Keratinocyte (primary cell): Measurements from ENCODE around the gene SERTAD4. TPM values are rescaled to one million over a fixed set of nuclear protein-coding genes. Genes with fewer than 3 reads are reported as not detected.

Experiments
- DNase-seq: peaks from one replicate; pipeline ENCODE4 v3.0.0-alpha.2; 2011; ENCODE audit warnings: low read depth, missing footprints, low spot score
- FAIRE-seq: peaks from 2 replicates; lab custom pipeline; 2011; peaks lifted over from hg19 to GRCh38; lab: Jason Lieb, UNC
- H2AFZ ChIP-seq: 2 replicates; pipeline ENCODE4 v1.6.0; 2012; ENCODE audit warnings: low read length, control low read depth, inconsistent platforms; ENCODE audit not compliant: control insufficient read depth
- H3K27ac ChIP-seq: 2 replicates; pipeline ENCODE4 v1.5.1; 2011; ENCODE audit warnings: low read length; ENCODE audit not compliant: control insufficient read depth, insufficient read depth
- H3K27me3 ChIP-seq: 3 replicates; pipeline ENCODE4 v1.6.0; 2011; ENCODE audit warnings: low read length; ENCODE audit not compliant: control insufficient read depth, insufficient read depth; ENCODE audit errors: extremely low read depth
- H3K36me3 ChIP-seq, 2 experiments: 2 replicates in 1 of 2; 3 replicates in 1 of 2; pipeline ENCODE4 v1.5.1; 2011; ENCODE audit warnings: low read length in 2 of 2, mild to moderate bottlenecking in 1 of 2; ENCODE audit not compliant: control insufficient read depth in 2 of 2, insufficient read depth in 2 of 2; ENCODE audit errors: extremely low read depth in 1 of 2
- H3K4me1 ChIP-seq: 3 replicates; pipeline ENCODE4 v1.5.1; 2011; ENCODE audit warnings: low read length; ENCODE audit not compliant: control insufficient read depth, insufficient read depth; ENCODE audit errors: extremely low read depth
- H3K4me2 ChIP-seq: 3 replicates; pipeline ENCODE4 v1.6.0; 2011; ENCODE audit warnings: low read depth, low read length; ENCODE audit not compliant: control insufficient read depth, insufficient read depth; ENCODE audit errors: extremely low read depth
- H3K4me3 ChIP-seq, 3 experiments: fragments of 200-600 bp in 1 of 3; sonication (generic) in 1 of 3; 2 replicates in 2 of 3; 3 replicates in 1 of 3; pipeline ENCODE4 v1.5.1; 2011 to 2016; ENCODE audit warnings: low read length in 3 of 3, mild to moderate bottlenecking in 3 of 3, control low read depth in 2 of 3, inconsistent platforms in 1 of 3, low read depth in 1 of 3, mixed read lengths in 1 of 3, mixed run types in 1 of 3, moderate library complexity in 1 of 3; ENCODE audit not compliant: control insufficient read depth in 2 of 3, insufficient read depth in 2 of 3; ENCODE audit errors: extremely low read depth in 1 of 3
- H3K79me2 ChIP-seq: 2 replicates; pipeline ENCODE4 v1.6.0; 2012; ENCODE audit warnings: low read length; ENCODE audit not compliant: control insufficient read depth, insufficient read depth
- H3K9ac ChIP-seq: 3 replicates; pipeline ENCODE4 v1.6.0; 2011; ENCODE audit warnings: low read length; ENCODE audit not compliant: control insufficient read depth, insufficient read depth; ENCODE audit errors: extremely low read depth
- H3K9me1 ChIP-seq: 3 replicates; pipeline ENCODE4 v1.6.0; 2011; ENCODE audit warnings: low read length; ENCODE audit not compliant: control insufficient read depth, insufficient read depth; ENCODE audit errors: extremely low read depth
- H3K9me3 ChIP-seq: 2 replicates; pipeline ENCODE4 v1.5.1; 2012; ENCODE audit warnings: low read depth, low read length; ENCODE audit not compliant: control insufficient read depth
- H4K20me1 ChIP-seq: 3 replicates; pipeline ENCODE4 v1.6.0; 2011; ENCODE audit warnings: low read length; ENCODE audit not compliant: control insufficient read depth, insufficient read depth; ENCODE audit errors: extremely low read depth
- EZH2 ChIP-seq: IDR thresholded peaks from one replicate; pipeline ENCODE4 v1.6.1; 2012; ENCODE audit warnings: inconsistent platforms, mild to moderate bottlenecking, low read length, moderate library complexity
- dilution Hi-C: fragments of 300-500 bp; cut with MboI; formaldehyde crosslinking; loops from one replicate; pipeline ENCODE4 v1.7.0; 2020; ENCODE audit warnings: low sequenced_read_pairs; ENCODE audit not compliant: extremely low pct_ligation_motif_present
- polyA plus RNA-seq, 5 experiments: library from polyadenylated mRNA; depleted of rRNA in 3 of 5; stranded (reverse) in 3 of 5; stranded (forward) in 1 of 5; unstranded in 1 of 5; fragments of >200 nt; gene quantifications; 1 replicate in 1 of 5; 2 replicates in 3 of 5; 3 replicates in 1 of 5; pipeline versions ENCODE4 v1.2.1 to v1.2.3, GENCODE V29; 2011 to 2012; ENCODE audit warnings: missing spikeins in 2 of 5, low read depth in 1 of 5, low replicate concordance in 1 of 5
- TF ChIP-seq, protein P1 (sequence below), 3 experiments: IDR thresholded peaks in 1 of 3; conservative IDR thresholded peaks in 1 of 3; optimal IDR thresholded peaks in 1 of 3; 2 replicates in 2 of 3; 3 replicates in 1 of 3; pipeline versions ENCODE3 to v1.5.1; 2011; ENCODE audit warnings: low read length in 3 of 3, mild to moderate bottlenecking in 3 of 3, moderate library complexity in 2 of 3, control low read depth in 1 of 3, inconsistent platforms in 1 of 3; ENCODE audit not compliant: insufficient read depth in 2 of 3; ENCODE audit errors: extremely low read depth in 1 of 3

The SERTAD4 gene
- polyA plus RNA-seq, 1 donor (not counting 4 experiments of a cell fraction or from before 2014, with no cell fraction given) = 3.4 TPM

DNA sequence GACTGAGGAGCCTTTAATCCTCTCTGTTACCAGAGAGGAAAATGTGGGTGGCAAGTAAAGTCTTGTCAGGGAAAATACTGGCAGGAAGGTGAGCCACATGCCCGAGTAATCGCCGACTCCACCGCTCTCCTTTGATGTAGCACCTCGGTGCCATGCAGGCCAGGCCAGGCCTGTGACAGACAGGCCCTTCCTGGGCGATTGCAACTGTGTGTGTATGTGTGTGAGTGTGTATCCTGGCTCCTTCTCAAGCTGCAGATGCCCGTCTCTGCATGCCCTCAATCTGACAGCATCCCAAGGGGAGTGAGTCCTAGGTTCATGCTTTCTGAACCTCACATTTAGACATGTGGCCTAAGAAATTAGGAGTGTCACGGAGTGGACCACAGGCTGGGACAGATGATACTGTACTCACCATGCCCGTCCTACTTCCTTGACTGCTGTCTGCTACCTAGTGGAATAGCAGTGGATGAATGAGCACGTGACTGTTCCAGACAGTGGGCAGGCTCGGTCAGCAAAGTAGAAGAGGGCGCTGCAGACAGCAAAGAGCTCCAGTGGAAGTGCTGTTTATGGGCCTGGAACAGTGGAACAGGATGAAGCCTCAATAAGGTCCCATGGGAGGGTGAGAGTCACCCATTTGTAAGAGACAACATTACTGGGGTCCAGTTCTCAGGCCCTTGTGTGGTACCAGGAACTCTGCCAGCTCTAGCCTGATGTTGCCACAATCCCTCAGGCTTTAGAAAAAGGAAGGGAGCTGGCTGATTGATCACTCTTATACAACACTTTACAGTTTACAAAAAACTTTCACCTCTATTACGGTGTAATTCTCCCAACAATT is 25.3 kb downstream of the SERTAD4 start:
- dilution Hi-C loops = no loop called here
- Histone ChIP-seq H3K4me1 (peaks cover 24% of the 10 kb centered on the region), H3K9me1 (no peaks in the 10 kb centered on the region), H3K4me3 (no peak overlapping the region), H3K27me3 (no peaks in the 10 kb centered on the region), H3K27ac (no peak overlapping the region), H3K79me2 (no peaks in the 10 kb centered on the region), H3K4me2 (peak overlapping the region; percentile 44), H4K20me1 (no peaks in the 10 kb centered on the region), H2AFZ (peak overlapping the region; percentile 84), H3K9ac (peak overlapping the region; percentile 19), H3K9me3 (no peaks in the 10 kb centered on the region), H3K36me3 (no peaks in the 10 kb centered on the region)
- peak; percentile 91 for FAIRE-seq
- TF ChIP-seq, protein P1, sequence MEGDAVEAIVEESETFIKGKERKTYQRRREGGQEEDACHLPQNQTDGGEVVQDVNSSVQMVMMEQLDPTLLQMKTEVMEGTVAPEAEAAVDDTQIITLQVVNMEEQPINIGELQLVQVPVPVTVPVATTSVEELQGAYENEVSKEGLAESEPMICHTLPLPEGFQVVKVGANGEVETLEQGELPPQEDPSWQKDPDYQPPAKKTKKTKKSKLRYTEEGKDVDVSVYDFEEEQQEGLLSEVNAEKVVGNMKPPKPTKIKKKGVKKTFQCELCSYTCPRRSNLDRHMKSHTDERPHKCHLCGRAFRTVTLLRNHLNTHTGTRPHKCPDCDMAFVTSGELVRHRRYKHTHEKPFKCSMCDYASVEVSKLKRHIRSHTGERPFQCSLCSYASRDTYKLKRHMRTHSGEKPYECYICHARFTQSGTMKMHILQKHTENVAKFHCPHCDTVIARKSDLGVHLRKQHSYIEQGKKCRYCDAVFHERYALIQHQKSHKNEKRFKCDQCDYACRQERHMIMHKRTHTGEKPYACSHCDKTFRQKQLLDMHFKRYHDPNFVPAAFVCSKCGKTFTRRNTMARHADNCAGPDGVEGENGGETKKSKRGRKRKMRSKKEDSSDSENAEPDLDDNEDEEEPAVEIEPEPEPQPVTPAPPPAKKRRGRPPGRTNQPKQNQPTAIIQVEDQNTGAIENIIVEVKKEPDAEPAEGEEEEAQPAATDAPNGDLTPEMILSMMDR (optimal IDR thresholded peaks at IDR 0.05 in 1 of 3, IDR thresholded peaks at IDR 0.05 in 1 of 3, conservative IDR thresholded peaks at IDR 0.05 in 1 of 3; ENCODE audit: extremely low read depth in 1 of 3, insufficient read depth in 2 of 3, low read length in 3 of 3) = peak in 1 of 3 experiments; percentile 46
- TF ChIP-seq EZH2 = no peak
- DNase-seq = no peak

DNA sequence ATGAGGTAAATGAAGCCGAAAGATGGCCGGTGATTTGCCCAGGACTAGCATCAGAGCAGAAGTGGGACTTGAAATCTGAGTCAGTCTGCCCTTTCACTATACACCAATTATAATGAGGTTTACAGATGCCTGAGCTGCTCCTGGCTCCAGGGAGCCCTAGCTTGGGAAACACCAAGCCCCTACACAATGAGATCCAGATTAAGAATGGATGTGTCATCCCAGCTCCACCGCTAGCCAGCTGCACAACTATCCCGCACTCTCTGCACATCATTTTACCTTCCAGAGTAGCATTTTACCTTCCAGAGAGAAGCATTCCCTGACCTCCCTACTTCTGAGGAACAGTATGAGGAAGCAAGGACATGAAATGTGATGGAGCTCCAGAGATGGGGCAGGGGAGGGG is 27.0 kb downstream of the SERTAD4 start:
- Histone ChIP-seq H4K20me1 (no peaks in the 10 kb centered on the region), H2AFZ (no peak overlapping the region), H3K9ac (no peak overlapping the region), H3K27me3 (no peaks in the 10 kb centered on the region), H3K9me3 (no peaks in the 10 kb centered on the region), H3K4me3 (no peak overlapping the region), H3K27ac (no peak overlapping the region), H3K4me2 (no peak overlapping the region), H3K79me2 (no peaks in the 10 kb centered on the region), H3K9me1 (no peaks in the 10 kb centered on the region), H3K36me3 (no peaks in the 10 kb centered on the region), H3K4me1 (peaks cover 24% of the 10 kb centered on the region)
- TF ChIP-seq, protein P1 (optimal IDR thresholded peaks at IDR 0.05 in 1 of 3, IDR thresholded peaks at IDR 0.05 in 1 of 3, conservative IDR thresholded peaks at IDR 0.05 in 1 of 3; ENCODE audit: extremely low read depth in 1 of 3, insufficient read depth in 2 of 3, low read length in 3 of 3) = no peak
- TF ChIP-seq EZH2 = no peak
- FAIRE-seq = no peak
- dilution Hi-C loops = no loop called here
- DNase-seq = no peak
